ENCODE results near the gene RNF149. TPM values are rescaled to one million over a fixed set of nuclear protein-coding genes. Genes with fewer than 3 reads are reported as not detected.

RNF149 gene
- polyA plus RNA-seq, 2 of the 4 experiments (the other 2 are of a cell fraction): 28.8 to 34.8 TPM

GRCh38 chr2:101252408-101253012, 56.0 kb downstream of the RNF149 start, which contains the start of gene CNOT11 (continued):
- TF ChIP-seq TP53 (CRISPR knock-in tag; IDR thresholded peaks at IDR 0.05) (no peak), RCOR1 (IDR thresholded peaks at IDR 0.05; ENCODE audit: low read depth, low read length) (no peak), NPAS2 (CRISPR knock-in tag; IDR thresholded peaks at IDR 0.05; ENCODE audit: borderline replicate concordance) (no peak), POLR2AphosphoS2 (conservative IDR thresholded peaks at IDR 0.05; ENCODE audit: low read length) (no peak), HOXB13 (CRISPR knock-in tag; IDR thresholded peaks at IDR 0.05; ENCODE audit: low read depth) (no peak), ZSCAN20 (CRISPR knock-in tag; IDR thresholded peaks at IDR 0.05) (no peak), CTCF (IDR thresholded peaks at IDR 0.05) (no peak), JUN (IDR thresholded peaks at IDR 0.05) (peak; percentile 62 to 87; a peak in 4 of 5 replicates), REST (IDR thresholded peaks at IDR 0.05) (no peak), MAZ (IDR thresholded peaks at IDR 0.05; ENCODE audit: borderline replicate concordance, low read depth, low read length) (0 out of 2 replicates have a peak, but pooled peaks have one; percentile 25), USF2 (IDR thresholded peaks at IDR 0.05) (no peak), EHMT2 (IDR thresholded peaks at IDR 0.05; ENCODE audit: low read depth) (no peak), RNF2 (IDR thresholded peaks at IDR 0.05; ENCODE audit: borderline replicate concordance, low read depth) (no peak), HES2 (IDR thresholded peaks at IDR 0.05) (no peak), PHF8 (IDR thresholded peaks at IDR 0.05; ENCODE audit: borderline replicate concordance, low read depth) (peak; percentile 60; the same call in 1 of the 2 replicates), HEYL (CRISPR knock-in tag; IDR thresholded peaks at IDR 0.05) (no peak), EHF (CRISPR knock-in tag; IDR thresholded peaks at IDR 0.05) (no peak), ZNF302 (CRISPR knock-in tag; IDR thresholded peaks at IDR 0.05) (no peak), MYC (IDR thresholded peaks at IDR 0.05; ENCODE audit: borderline replicate concordance, low read length) (0 out of 2 replicates have a peak, but pooled peaks have one; percentile 38), KDM1A (IDR thresholded peaks at IDR 0.05; ENCODE audit: low read depth) (no peak), E2F6 (IDR thresholded peaks at IDR 0.05; ENCODE audit: borderline replicate concordance, low read depth) (peak; percentile 72), KDM5A (IDR thresholded peaks at IDR 0.05) (no peak), RAD21 (conservative IDR thresholded peaks at IDR 0.05 in 1 of 2, IDR thresholded peaks at IDR 0.05 in 1 of 2) (0 out of 5 replicates have a peak, but pooled peaks of 1 of the 2 experiments have one; percentile 3), PBX3 (IDR thresholded peaks at IDR 0.05) (peak; percentile 24; the same call in 1 of the 2 replicates), NFE2L2 (conservative IDR thresholded peaks at IDR 0.05; ENCODE audit: low read length) (no peak), RFX5 (IDR thresholded peaks at IDR 0.05) (no peak), TFCP2L1 (CRISPR knock-in tag; IDR thresholded peaks at IDR 0.05) (no peak), HOXA7 (CRISPR knock-in tag; IDR thresholded peaks at IDR 0.05) (no peak), HOXB5 (CRISPR knock-in tag; IDR thresholded peaks at IDR 0.05) (no peak), FOXS1 (CRISPR knock-in tag; IDR thresholded peaks at IDR 0.05) (no peak), EP300 (IDR thresholded peaks at IDR 0.05) (no peak), SREBF2 (IDR thresholded peaks at IDR 0.05) (no peak), FOSB (CRISPR knock-in tag; IDR thresholded peaks at IDR 0.05) (no peak), POLR2A (IDR thresholded peaks at IDR 0.05; ENCODE audit: low read length) (peak; percentile 96), CHD4 (IDR thresholded peaks at IDR 0.05; ENCODE audit: borderline replicate concordance) (no peak), HDAC2 (IDR thresholded peaks at IDR 0.05) (no peak)
